AG20443 (cell line): ENCODE measurements around the gene CRYGC.

Source experiments
- DNase-seq: peaks from one replicate; pipeline ENCODE4 v3.0.0; 2012; ENCODE audit warnings: low spot score, mixed read lengths

CRYGC gene

DNA sequence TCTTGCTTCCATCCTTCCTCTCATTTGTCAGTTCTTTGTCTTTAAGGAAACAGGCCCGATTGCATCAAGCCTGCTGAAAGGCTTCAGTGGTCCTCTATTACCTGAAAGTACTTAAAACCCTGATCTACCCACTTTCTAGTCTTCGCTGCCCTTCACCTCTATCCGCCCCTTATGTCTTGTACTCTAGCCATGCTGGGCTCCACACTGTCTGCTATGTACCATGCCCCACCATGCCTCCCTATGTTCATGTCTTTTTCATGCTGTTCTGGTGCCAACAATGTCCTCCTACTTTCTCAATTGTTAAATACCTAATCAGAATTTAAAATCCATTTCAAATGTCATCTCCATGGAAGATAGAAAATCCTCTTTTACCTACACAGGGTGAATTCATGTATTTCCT lies 33.5 kb downstream of the CRYGC start:
- no peak for DNase-seq

DNA sequence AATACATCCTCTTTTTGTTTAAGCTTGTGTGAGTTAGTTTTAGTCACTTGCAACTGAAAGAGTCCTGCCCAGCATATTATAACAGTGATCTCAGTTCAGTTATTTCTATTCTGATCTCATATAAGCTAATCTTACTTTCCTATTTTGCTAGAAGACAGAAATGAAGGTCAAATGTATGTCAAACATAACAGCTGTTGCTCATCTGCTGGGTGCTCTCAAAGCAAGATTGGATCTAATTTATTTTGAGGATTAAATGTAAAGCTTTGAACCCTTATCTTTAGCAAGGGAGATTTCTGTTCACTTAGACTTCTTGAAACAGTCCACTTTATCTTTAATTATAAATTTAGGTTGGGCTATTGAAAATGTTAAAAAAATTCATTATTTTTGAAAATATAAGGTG lies 36.5 kb downstream of the CRYGC start:
- no peak for DNase-seq

DNA sequence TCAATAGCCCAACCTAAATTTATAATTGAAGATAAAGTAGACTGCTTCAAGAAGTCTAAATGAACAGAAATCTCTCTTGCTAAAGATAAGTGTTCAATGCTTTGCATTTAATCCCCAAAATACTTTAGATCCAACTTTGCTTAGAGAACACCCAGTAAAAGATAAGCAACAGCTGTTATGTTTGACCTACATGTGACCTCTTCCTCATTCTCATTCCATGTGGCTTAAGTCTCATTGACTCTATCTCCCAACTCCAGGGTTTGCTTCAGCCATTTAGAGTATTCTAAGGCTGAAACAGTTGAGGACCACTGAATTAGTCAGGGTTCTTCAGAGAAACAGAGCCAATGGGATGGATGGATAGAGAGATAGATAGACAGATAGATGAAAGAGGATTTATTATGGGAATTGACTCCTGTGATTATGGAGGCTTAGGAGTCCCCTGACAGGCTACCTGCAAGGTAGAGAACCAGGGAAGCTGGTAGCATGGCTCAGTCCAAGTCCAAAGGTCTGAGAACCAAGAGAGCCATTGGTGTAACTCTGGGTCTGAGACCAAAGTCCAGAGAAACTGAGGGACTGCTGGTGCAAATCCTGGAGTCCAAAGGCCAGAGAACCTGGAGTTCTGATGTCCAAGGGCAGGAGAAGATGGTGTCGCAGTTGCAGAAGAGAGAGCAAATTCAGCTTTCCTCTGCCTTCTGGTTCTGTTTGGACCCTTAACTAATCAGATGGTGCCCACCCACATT lies 37.4 kb downstream of the CRYGC start:
- DNase-seq = no peak

DNA sequence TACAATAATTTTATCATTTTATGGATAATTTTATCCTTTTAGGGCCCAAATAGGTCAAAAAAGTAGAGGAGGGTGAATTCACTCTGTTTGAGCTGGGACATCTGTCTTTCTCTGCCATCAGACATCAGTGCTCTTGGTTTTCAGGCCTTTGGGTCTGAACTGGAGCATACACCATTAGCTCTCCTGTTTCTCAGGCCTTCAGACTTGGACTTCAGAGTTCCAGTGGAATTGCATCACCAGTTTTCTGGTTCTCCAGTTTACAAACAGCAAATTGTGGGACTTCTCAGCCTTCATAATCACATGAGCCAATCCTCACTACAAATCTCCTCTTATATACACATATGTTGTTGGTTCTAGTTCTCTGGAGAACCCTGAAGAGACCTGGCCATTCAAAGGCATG lies 39.2 kb downstream of the CRYGC start:
- no peak for DNase-seq

DNA sequence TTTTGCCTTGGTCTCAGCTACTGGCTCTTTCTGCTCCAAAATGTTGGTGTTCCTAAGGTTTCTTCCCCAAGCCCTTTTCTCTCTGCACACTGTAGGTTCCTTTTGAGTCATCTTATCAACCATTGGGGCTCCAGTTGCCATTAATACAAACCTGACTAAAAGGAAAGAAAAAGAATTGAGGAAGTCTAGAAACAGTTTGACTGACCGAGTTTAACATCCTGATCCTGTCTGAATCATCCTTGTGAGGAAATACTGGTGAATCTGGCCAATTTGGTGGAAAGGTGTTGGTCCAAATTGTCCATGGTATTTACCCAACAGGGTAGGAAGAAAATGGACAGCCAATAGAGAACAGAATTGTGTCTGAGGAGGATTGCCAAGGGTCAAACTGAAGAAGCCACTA lies 43.6 kb downstream of the CRYGC start:
- no peak for DNase-seq

DNA sequence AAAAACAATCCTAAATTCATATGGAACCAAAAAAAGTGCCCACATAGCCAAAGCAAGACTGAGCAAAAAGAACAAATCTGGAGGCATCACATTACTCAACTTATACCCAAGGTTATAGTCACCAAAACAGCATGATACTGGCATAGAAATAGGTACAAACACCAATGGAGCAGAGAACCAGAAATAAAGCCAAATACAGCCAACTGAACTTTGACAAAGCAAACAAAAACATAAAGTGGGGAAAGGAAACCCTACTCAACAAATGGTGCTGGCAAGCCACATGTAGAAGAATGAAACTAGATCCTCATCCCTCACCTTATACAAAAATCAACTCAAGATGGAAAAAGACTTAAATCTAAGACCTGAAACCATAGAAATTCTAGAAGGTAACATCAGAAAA lies 45.8 kb downstream of the CRYGC start:
- no peak for DNase-seq
